Stimulated activated CD4-positive, alpha-beta T cell treated with anti-CD3 and anti-CD28 coated beads, Interleukin-2, amount 100 ng/mL, for 48 hours (primary cell): Measurements from ENCODE around the gene HS6ST2.

ENCODE experiments used
- DNase-seq, 2 donors: peaks; one replicate each; pipeline ENCODE4 v3.0.0-alpha.2; 2020

The HS6ST2 gene

DNA sequence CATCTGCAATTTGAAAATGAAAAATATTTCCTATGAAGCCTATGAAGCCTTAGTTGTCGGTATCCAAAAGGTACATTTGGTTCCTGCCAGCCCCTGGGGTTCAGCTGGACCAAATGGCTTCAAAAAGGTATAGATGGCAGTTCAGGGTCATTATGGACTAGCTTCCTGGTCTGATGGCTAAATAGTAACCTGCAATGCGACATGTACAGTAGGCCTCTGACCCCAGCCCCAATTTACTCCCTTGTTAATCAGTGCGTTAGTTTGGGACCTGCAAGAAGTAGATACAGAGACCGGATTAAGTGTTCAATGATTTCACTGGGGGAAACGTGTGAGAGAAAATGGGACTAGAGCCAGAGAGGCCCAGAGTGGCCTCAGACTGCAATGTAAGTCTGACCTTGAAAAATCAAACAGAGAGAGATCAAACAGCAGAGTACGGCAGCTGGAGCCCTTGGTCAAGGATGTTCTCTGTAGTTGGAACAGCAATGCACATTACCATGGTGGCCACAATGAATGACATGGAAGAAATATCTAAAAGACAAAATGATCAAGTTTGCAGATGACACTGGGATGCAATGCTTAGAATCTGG is 354.6 kb downstream of the HS6ST2 start:
- no peak for DNase-seq

GRCh38 chrX:132602701-132603100 is 355.7 kb downstream of the HS6ST2 start:
- DNase-seq = no peak

GRCh38 chrX:132594999-132595398 is 363.4 kb downstream of the HS6ST2 start:
- DNase-seq = no peak

DNA sequence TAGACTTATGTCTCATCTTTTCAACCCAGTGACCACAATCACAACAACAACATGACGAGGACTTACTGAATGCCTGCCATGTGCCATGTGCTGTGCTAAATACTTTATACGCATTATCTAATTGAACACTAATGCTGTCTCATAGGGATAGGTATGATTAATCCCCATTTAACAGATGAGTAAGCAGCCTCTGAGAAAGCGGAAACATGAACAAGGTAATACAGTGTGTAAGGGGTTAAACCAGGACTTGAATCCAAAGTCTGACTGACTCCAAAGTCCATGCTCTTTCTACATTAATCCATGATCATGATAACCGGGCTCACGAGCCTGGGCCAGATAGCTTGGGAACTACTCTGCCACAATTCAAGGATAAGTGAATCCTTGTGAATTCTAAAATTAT is 364.3 kb downstream of the HS6ST2 start:
- no peak for DNase-seq

- DNase-seq = no peak
These were observed 365.5 kb downstream of the HS6ST2 start for GRCh38 chrX:132592880-132593279.

- no peak for DNase-seq
These were observed 366.6 kb downstream of the HS6ST2 start for GRCh38 chrX:132591719-132592275.

- DNase-seq = no peak
These were observed 367.9 kb downstream of the HS6ST2 start for GRCh38 chrX:132590350-132591026.

GRCh38 chrX:132584936-132585335 is 373.5 kb downstream of the HS6ST2 start:
- no peak for DNase-seq

DNA sequence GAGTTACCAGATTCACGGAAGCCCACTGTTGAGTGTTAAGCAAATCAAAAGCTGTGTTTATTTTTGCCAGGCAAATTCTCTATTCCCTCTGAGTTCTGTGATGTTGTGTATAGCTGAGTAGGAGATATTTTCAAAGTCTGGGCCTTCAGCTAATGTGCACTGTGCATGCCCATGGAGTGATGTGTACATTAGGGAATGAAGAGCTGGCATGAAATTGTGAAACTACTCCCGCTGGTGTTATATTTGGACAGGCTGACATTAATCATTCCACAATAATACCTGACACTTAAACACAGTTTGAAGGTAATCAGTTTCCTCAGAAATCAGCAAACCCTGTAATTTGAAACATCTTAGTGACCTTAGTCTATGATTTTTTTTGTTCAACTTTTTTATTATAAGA is 381.5 kb downstream of the HS6ST2 start:
- DNase-seq = no peak
